Right renal cortex interstitium (tissue), 3 donors: ENCODE results near the gene SPTBN5. TPM values are rescaled to one million over a fixed set of nuclear protein-coding genes. Genes with fewer than 3 reads are reported as not detected.

Experiments used
- DNase-seq, 3 donors: peaks; one replicate each; pipeline ENCODE4 v3.0.0-alpha.2; 2013; ENCODE audit warnings: low read depth in 3 of 3, low spot score in 2 of 3
- polyA plus RNA-seq, 3 donors: library from polyadenylated mRNA; unstranded; fragments of 120-200 nt; gene quantifications; one replicate each; pipeline ENCODE4 v1.2.1, GENCODE V29; 2013; ENCODE audit not compliant: insufficient read length in 3 of 3

The SPTBN5 gene
- polyA plus RNA-seq, 3 donors, result 1.5 to 2.8 (median 1.9) TPM

GRCh38 chr15:41827880-41828806 is 65.7 kb downstream of the SPTBN5 start, which contains the start of gene JMJD7:
JMJD7 (plus strand) TSS chr15:41828092; CDS start chr15:41828125, 33 bp downstream.
- peak; percentile 70 to 77 (median 73) for DNase-seq

- no peak for DNase-seq
Measured at GRCh38 chr15:41827290-41827879, 66.5 kb downstream of the SPTBN5 start.

GRCh38 chr15:41825572-41826535 is 68.0 kb downstream of the SPTBN5 start:
- no peak for DNase-seq

- no peak for DNase-seq
Measured at GRCh38 chr15:41825145-41825544, 68.7 kb downstream of the SPTBN5 start.

GRCh38 chr15:41824062-41824745 is 69.6 kb downstream of the SPTBN5 start:
- DNase-seq, result no peak

GRCh38 chr15:41823502-41823901 is 70.4 kb downstream of the SPTBN5 start:
- no peak for DNase-seq

GRCh38 chr15:41822957-41823356 is 70.9 kb downstream of the SPTBN5 start:
- DNase-seq, result no peak

- DNase-seq, result no peak
Measured at GRCh38 chr15:41822471-41822870, 71.4 kb downstream of the SPTBN5 start.

GRCh38 chr15:41821831-41822230 is 72.0 kb downstream of the SPTBN5 start:
- no peak for DNase-seq

GRCh38 chr15:41820791-41821423 is 72.9 kb downstream of the SPTBN5 start:
- DNase-seq, result no peak

- DNase-seq, result no peak
Measured at GRCh38 chr15:41819455-41820050, 74.3 kb downstream of the SPTBN5 start.

GRCh38 chr15:41817781-41818180 is 76.1 kb downstream of the SPTBN5 start:
- DNase-seq, result no peak

GRCh38 chr15:41817327-41817726 is 76.5 kb downstream of the SPTBN5 start:
- no peak for DNase-seq

- DNase-seq, result no peak
Measured at GRCh38 chr15:41816788-41817187, 77.1 kb downstream of the SPTBN5 start.

- DNase-seq, result no peak
Measured at GRCh38 chr15:41814534-41814933, 79.3 kb downstream of the SPTBN5 start.

GRCh38 chr15:41813426-41813825 is 80.4 kb downstream of the SPTBN5 start:
- DNase-seq, result no peak

- no peak for DNase-seq
Measured at GRCh38 chr15:41812820-41813375, 81.0 kb downstream of the SPTBN5 start.

- DNase-seq, result peak; percentile 54 to 60 (median 60)
Measured at GRCh38 chr15:41811432-41812195, 82.2 kb downstream of the SPTBN5 start.
